GM21619 (cell line): ENCODE data around the gene DNAJC4.
A peak's percentile ranks its signal among the peaks of the same experiment; 100 is the strongest.

ENCODE experiments used
- ATAC-seq: cut with Tn5 transposase; IDR thresholded peaks from one replicate; pipeline ENCODE4 v1.9.1; 2021; ENCODE audit not compliant: unreplicated experiment

The DNAJC4 gene

GRCh38 chr11:64208086-64208795 lies 22.1 kb upstream of the DNAJC4 start:
- ATAC-seq: no peak

GRCh38 chr11:64208796-64209562 lies 21.4 kb upstream of the DNAJC4 start:
- no peak for ATAC-seq

GRCh38 chr11:64209563-64209843 lies 20.8 kb upstream of the DNAJC4 start:
- ATAC-seq: no peak

GRCh38 chr11:64210301-64211020 lies 19.9 kb upstream of the DNAJC4 start:
- no peak for ATAC-seq

GRCh38 chr11:64211181-64211872 lies 19.0 kb upstream of the DNAJC4 start:
- ATAC-seq: no peak

- ATAC-seq: no peak
Measured at GRCh38 chr11:64216879-64217278, 13.5 kb upstream of the DNAJC4 start.

- no peak for ATAC-seq
Measured at GRCh38 chr11:64218628-64219353, 11.6 kb upstream of the DNAJC4 start.

- no peak for ATAC-seq
Measured at GRCh38 chr11:64219354-64219684, 11.0 kb upstream of the DNAJC4 start.

GRCh38 chr11:64219755-64220154 lies 10.6 kb upstream of the DNAJC4 start:
- ATAC-seq: no peak

- ATAC-seq: no peak
Measured at GRCh38 chr11:64220271-64220670, 10.1 kb upstream of the DNAJC4 start.

GRCh38 chr11:64220798-64221197 lies 9.6 kb upstream of the DNAJC4 start:
- no peak for ATAC-seq

- ATAC-seq: no peak
Measured at GRCh38 chr11:64222651-64223000, 7.7 kb upstream of the DNAJC4 start.

GRCh38 chr11:64223001-64223651 lies 7.2 kb upstream of the DNAJC4 start:
- no peak for ATAC-seq

- ATAC-seq: no peak
Measured at GRCh38 chr11:64224151-64224890, 6.0 kb upstream of the DNAJC4 start.

GRCh38 chr11:64224891-64225607 lies 5.3 kb upstream of the DNAJC4 start:
- no peak for ATAC-seq

- ATAC-seq: peak; percentile 40
Measured at GRCh38 chr11:64225608-64226506, 4.5 kb upstream of the DNAJC4 start, which contains the start of the genes NUDT22 and TRPT1. TSS of gene NUDT22 (plus strand) at chr11:64226274. CDS start at chr11:64226653, 379 bp downstream. TSS of gene TRPT1 (minus strand) at chr11:64226186. CDS start at chr11:64225860, 326 bp downstream.

GRCh38 chr11:64226507-64227051 lies 3.8 kb upstream of the DNAJC4 start:
- peak; percentile 34 for ATAC-seq
